GM18519 (cell line): ENCODE results near the gene LZIC.
"Not testable (repeated sequence)": the region's sequence is repeated elsewhere in the genome, so short reads cannot be mapped to it uniquely, and the experiment has no call there.

Experiments
- ATAC-seq: cut with Tn5 transposase; IDR thresholded peaks from one replicate; pipeline ENCODE4 v1.9.1; 2021; ENCODE audit warnings: mild to moderate bottlenecking, moderate library complexity; ENCODE audit not compliant: unreplicated experiment, low FRiP score

The LZIC gene

GRCh38 chr1:9942939-9943788 is at the start of gene LZIC, which contains the start of gene NMNAT1:
TSS of gene LZIC (minus strand) at chr1:9943391. CDS start at chr1:9936619, 6,772 bp downstream.
TSS of gene NMNAT1 (plus strand) at chr1:9943475. CDS start at chr1:9972074, 28,599 bp downstream.
- peak; percentile 63 for ATAC-seq

GRCh38 chr1:9992910-9993309 is 49.7 kb upstream of the LZIC start:
- ATAC-seq = no peak

- no peak for ATAC-seq
Measured at GRCh38 chr1:9990944-9991343, 47.8 kb upstream of the LZIC start.

- ATAC-seq = no peak
Measured at GRCh38 chr1:9989773-9990172, 46.6 kb upstream of the LZIC start.

- ATAC-seq = no peak
Measured at GRCh38 chr1:9985001-9985400, 41.8 kb upstream of the LZIC start.

GRCh38 chr1:9984253-9984652 is 41.1 kb upstream of the LZIC start:
- ATAC-seq = no peak

- no peak for ATAC-seq
Measured at GRCh38 chr1:9960706-9961562, 17.7 kb upstream of the LZIC start.

- ATAC-seq = no peak
Measured at GRCh38 chr1:9960011-9960410, 16.8 kb upstream of the LZIC start.

GRCh38 chr1:9957726-9958125 is 14.5 kb upstream of the LZIC start:
- no peak for ATAC-seq

- ATAC-seq = no peak
Measured at GRCh38 chr1:9946315-9946714, 3.1 kb upstream of the LZIC start.

GRCh38 chr1:9942399-9942938 is 722 bp downstream of the LZIC start:
- no peak for ATAC-seq

- ATAC-seq = no peak
Measured at GRCh38 chr1:9929431-9930385, 13.5 kb downstream of the LZIC start.

- no peak for ATAC-seq
Measured at GRCh38 chr1:9927259-9927658, 15.9 kb downstream of the LZIC start.

GRCh38 chr1:9922342-9922741 is 20.8 kb downstream of the LZIC start:
- ATAC-seq = no peak

- no peak for ATAC-seq
Measured at GRCh38 chr1:9920606-9921005, 22.6 kb downstream of the LZIC start.

GRCh38 chr1:9917901-9918300 is 25.3 kb downstream of the LZIC start:
- no peak for ATAC-seq

GRCh38 chr1:9917495-9917894 is 25.7 kb downstream of the LZIC start:
- ATAC-seq = not testable (repeated sequence)

- no peak for ATAC-seq
Measured at GRCh38 chr1:9916452-9916851, 26.7 kb downstream of the LZIC start.

GRCh38 chr1:9914610-9914937 is 28.6 kb downstream of the LZIC start:
- no peak for ATAC-seq

GRCh38 chr1:9912264-9912936 is 30.8 kb downstream of the LZIC start:
- no peak for ATAC-seq
